NCI-H1092 (cell line): ENCODE data around the gene MOSPD3.

Experiments used
- DNase-seq: peaks from one replicate; lab custom pipeline; 2025; lab: John Stamatoyannopoulos, UW

MOSPD3 gene

DNA sequence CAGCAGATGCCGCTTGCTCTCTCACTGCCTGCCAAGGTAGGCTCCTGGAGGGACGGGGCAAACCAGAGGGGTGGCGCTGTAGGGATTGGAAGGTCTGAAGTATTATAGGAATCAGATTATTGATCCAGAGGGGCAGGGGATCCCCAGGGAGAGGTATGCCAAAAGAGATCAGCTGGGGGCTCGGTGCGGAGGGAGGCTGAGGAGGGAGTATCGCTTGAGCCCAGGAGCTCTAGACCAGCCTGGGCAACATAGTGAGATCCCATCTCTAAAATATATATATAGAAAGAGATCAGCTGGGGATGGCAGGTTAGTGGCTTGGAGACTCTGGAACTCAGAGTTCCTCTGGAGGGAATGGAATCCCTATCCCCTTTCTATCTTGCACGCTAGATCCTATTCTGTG is 17.2 kb upstream of the MOSPD3 start:
- no peak for DNase-seq

DNA sequence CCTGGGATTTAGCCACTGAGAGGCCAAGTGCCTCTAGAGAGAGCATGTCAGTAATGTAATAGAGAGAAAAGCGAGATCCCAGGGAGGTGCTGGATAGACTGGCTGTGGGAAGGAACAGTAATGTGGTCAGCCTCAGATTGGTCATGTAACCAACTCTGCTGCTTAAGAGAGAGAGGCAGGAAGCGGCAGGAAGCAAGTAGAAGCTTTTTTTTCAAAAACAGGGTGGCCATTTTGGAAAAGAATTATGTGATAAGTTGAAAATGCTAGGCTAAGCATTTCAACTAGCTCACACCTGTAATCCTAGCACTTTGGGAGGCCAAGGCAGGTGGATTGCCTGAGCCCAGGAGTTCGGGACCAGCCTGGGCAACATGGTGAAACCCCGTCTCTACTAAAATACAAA is 13.9 kb upstream of the MOSPD3 start:
- DNase-seq: no peak

DNA sequence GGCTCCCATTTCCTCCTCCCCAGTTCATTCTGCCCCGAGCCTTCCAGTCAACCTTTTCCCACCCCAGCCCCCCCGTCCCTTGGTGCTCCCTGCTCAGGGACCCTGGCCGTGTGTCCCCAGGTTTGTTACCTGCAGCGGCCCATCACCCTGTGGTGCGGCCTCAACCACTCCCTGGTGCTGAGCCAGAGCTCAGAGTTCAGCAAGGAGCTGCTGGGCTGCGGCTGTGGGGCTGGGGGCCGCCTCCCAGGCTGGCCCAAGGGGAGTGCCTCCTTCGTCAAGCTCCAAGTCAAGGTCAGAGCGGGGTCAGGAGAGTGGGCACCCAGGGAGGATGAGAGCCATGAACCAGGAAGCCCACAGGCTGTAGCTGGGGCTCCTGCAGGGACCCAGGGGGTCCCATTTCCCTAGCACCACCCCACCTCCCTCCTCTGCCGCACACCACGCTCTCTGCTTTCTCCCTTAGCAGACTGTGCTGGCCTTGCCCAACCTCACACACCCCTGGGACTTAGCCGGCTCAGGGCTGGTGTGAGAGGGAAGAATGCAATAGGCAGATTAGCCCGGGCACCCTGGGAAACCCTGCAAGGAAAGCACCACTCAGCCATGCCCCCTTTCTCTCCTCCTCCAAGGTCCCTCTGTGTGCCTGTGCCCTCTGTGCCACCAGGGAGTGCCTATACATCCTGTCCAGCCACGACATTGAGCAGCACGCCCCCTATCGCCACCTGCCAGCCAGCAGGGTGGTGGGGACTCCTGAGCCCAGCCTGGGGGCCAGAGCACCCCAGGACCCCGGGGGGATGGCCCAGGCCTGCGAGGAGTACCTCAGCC is 12.2 kb upstream of the MOSPD3 start:
- no peak for DNase-seq

DNA sequence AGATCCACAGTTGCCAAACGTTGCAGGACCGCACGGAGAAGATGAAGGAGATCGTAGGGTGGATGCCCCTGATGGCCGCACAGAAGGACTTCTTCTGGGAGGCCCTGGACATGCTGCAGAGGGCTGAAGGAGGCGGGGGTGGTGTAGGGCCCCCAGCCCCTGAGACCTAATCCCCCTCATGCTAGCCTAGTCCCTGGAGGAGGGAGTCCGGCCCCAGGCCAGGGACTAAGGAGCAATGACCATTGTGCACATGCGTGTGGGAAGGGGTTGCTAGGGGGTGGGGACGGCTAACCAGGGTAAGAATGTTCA is 11.7 kb upstream of the MOSPD3 start:
- no peak for DNase-seq

DNA sequence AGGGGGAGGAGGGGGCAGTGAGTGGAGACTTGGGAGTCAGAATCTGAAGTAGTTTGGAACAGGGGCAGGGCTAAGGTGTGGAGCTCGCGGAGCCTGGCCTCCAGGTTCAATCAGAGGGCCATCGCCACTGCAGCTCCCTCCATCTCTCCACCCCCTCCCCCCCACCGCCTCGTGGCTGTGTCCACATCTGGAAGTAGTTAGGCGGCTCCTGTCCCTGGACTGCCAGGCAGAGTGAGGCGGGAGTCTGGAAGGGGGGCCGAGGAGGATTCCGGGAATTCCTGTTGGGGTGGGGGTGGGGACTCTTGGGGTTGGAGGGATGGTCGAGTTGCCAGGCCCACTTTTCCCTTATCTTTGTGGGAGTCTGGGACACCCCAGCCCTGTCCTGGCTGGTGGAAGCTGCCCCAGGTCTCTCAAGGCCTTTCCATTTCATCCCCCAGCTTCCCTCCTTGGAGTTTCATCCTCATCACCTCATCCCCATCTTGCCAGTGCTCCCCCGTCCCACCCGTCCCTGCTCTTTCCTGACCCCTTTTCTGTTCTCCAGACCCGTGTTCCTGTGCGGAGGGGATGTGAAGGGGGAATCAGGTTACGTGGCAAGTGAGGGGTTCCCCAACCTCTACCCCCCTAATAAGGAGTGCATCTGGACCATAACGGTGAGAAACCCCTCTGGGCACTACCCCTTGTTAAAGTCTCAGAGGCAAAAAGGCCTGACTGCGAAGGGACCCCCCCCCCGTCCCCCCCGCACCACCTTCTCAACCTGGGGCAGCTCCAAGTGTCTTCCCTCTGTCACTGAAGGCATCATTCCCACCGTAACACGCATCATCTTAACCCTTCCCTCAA is 9.2 kb upstream of the MOSPD3 start:
- no peak for DNase-seq

DNA sequence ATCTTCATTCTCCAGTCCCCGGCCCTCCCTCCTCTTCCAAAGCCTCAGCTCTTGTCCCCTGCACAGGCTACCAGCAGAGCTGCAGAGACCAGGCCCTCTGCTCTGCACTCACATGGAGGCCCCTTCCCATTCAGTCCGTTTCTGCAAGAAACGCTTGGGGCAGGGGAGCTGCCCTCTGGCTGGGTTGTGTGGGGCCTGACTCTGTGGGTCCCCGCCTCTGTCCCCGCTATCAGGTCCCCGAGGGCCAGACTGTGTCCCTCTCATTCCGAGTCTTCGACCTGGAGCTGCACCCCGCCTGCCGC is 8.7 kb upstream of the MOSPD3 start:
- DNase-seq: no peak

DNA sequence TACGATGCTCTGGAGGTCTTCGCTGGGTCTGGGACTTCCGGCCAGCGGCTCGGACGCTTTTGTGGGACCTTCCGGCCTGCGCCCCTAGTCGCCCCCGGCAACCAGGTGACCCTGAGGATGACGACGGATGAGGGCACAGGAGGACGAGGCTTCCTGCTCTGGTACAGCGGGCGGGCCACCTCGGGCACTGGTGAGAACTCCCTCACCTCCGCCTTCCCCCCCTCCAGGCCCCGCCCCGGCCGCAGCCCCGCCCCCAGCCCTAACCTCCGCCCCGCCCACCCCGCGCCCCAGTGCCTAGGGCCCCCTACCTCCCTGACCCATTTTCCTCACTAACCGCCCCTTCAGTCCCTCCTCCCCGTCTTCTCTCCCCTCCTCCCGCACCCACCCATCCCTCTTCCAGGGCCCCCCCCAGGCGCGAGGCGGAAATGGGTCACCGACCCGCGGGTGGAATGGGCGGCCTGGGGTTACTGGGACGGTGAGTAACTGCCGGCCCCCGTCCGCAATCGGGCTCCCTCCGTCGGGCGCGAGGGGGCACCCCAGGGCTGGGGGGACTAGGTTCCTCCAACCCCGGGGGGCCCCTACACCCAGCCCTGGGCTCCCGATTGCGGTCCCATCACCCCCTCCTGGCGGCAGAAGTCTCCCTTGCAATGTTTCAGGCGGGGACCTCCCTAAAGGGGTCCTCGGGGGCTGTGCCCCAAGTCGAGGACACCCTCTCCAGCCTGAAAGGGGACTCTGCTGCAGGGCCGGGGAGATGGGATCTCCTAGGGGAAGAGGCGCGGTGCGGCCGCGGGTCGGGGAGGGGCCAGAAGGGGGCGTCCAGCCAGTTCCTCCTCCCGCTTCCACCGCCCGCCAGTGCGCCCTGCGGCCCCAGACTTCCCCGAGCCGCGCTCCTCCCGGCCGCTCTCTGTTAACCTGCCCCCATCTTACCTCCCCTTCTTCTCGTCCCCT is 8.0 kb upstream of the MOSPD3 start:
- DNase-seq: peak; percentile 33

DNA sequence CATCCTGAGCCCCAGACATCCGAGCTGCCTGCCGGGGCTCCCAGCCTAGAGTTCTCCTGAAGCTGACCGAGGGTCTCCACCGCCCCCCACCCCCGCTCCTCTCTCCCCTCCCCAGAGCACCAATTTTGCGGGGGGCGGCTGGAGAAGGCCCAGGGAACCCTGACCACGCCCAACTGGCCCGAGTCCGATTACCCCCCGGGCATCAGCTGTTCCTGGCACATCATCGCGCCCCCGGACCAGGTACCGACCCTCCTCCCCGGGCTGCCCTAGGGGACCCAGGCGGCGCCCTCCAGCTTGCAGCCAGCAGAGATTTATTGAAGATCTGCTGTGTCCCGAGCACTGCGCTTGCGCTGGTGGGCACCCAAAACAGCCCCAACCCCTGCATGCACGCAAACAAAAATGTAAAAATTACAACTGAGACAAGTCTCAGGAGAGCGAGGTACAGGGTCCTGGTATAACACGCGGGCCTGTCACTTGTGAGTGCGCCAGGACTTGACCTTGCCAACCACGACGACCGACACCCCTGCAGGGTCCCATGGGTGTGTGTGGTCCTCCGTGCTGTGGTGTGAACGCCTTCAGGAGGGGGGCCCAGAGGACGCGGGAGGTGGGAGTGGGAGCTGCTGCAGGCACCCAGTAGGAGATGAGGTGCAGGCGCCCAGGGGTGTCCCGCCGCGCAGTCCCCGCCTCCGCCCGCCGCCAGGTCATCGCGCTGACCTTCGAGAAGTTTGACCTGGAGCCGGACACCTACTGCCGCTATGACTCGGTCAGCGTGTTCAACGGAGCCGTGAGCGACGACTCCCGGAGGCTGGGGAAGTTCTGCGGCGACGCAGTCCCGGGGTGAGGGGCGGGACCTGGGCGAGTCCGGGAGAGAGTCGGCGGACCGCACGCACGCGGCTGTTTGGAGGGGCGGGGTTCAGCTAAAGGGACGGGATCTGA is 7.1 kb upstream of the MOSPD3 start:
- DNase-seq: no peak

DNA sequence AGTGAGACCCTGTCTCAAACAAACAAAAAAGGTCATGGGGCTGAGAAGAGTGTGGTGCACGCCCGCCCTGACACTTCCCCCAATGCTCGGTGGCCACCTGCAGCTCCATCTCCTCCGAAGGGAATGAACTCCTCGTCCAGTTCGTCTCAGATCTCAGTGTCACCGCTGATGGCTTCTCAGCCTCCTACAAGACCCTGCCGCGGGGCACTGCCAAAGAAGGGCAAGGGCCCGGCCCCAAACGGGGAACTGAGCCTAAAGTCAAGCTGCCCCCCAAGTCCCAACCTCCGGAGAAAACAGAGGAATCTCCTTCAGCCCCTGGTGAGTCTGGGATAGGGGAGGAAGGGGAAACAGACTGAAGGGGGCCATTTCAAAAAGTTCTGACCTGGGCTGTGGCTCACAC is 6.0 kb upstream of the MOSPD3 start:
- DNase-seq: no peak

DNA sequence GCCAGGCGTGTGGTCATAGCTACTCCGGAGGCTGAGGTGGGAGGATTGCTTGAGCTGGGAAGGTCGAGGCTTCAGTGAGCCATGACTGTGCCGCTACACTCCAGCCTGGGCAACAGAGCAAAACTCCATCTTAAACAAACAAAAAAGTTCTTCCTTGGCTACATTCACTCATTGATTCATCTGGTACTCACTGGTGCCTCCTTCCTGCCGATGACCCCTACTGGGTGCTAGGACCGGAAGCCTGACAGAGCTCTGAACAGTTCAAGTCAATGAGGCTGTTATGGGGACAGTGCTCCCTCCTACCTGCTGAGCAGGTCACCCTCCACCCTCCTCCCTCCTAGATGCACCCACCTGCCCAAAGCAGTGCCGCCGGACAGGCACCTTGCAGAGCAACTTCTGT is 5.2 kb upstream of the MOSPD3 start:
- DNase-seq: no peak

DNA sequence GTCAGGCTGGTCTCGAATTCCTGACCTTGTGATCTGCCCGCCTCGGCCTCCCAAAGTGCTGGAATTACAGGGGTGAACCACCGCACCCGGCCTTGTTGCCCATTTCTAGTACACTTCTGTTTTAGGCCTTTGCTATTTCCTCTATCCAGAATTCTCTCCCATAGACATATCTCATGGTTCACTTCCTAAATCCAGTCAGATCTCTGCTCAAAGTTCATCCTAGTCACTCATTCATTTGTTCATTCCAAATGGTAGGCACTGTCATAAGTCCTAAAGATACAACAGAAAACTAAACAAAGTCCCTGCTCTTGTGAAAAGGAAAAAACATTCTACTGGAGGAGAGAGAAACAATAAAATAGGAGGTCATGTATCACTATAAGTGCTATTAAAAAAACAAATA is 2.4 kb upstream of the MOSPD3 start:
- DNase-seq: no peak

DNA sequence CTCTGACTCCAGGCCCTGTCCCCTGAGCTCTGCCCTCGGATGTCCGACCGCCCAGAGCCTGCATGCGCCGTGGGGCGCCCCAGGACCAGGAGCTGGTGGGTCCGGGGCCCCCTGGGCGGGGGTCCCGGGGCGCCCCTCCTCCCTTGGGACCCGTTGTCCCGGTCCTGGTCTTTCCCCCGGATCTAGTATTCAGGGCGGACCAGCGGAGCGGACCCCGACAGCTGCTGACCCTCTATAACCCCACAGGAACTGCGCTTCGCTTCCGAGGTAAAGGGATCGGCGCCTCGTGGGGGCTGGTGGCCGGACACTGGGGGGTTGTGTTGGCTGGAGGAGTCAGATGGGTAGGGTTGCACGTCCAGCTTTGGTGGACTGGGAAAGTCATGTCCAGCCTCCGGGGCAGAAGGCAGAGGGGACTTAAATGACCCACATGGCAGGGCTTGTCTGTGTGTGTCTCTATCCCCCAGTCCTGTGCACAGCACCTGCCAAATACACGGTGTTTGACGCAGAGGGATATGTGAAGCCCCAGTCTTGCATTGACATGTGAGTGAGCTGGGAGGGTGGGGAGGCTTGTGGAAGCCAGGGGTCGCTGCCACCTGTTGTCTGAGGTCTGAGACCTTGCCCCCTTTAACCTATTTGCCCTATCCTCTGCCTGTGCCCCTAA is 520 bp downstream of the MOSPD3 start:
- DNase-seq: no peak

DNA sequence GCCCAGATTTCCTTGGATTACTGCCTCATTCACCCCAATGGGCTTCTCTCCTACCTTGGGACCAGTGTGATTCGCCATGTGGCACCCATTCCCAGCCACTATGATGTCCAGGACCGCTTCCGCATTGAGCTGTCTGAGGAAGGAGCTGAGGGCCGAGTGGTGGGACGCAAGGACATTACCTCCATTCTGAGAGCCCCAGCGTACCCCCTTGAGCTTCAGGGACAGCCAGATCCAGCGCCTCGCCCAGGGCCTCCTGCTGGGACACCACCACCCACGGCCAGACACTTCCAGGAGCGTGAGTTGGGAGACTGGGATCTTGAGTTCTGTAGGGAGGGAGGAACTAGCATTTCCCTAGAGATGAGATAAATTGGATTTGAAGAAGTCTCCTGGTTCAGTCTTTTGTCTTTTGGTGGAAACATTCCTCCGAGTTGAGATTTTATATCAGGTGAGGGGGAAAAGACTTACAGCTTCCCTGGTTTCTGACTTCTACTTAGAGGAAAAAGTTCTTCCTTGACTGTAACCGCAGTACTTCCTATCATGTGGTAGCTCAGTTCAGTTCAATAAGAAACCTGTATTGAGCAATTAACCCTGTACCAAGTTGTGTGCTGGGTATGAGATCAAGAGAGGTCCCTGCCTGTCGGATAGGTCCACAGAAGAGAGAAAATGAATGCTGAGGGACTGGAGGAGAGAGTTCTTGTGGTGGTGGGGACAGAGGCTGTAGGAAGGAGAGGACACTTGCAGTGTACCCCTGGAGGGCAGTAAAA is 1.3 kb downstream of the MOSPD3 start:
- DNase-seq: no peak

DNA sequence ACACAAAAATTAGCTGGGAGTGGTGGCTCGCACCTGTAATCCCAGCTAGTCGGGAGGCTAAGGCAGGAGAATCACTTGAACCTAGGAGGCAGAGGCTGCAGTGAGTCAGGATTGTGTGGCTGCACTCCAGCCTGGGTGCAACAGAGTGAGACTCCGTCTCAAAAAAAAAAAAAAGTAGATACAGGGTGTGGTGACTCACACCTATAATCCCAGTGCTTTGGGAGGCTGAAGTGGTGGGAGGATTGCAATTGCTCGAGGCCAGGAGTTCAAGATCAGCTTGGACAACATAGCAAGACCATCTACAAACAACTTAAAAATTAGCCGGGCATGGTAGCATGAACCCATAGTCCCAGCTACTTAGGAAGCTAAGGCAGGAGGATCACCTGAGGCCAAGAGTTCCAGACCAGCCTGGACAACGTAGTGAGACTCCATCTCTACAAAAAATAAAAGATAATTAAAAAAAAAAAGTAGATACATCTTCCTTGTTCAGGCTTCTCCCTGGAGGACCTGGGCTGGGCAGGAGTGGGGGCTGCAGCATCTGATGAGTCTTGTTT is 2.0 kb downstream of the MOSPD3 start:
- DNase-seq: no peak

DNA sequence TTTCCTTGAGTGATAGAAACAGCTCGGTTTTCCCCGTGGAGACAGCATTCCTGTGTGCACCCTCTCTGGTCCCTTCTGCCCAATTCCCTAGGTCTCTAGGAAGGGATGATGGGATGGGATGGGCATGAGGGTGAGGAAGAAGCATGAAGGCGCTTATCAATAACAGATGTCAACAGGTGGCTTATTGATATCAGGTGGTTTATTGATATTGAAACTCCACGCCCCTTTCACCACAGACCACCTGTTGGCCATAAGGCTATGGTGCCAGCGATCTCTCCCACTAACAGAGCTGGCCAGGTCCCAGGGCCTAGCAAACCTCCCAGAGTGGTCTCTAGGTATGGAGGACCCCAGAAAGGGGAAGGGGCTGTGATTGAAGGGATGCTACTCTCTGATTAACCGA is 7.9 kb downstream of the MOSPD3 start:
- DNase-seq: no peak

DNA sequence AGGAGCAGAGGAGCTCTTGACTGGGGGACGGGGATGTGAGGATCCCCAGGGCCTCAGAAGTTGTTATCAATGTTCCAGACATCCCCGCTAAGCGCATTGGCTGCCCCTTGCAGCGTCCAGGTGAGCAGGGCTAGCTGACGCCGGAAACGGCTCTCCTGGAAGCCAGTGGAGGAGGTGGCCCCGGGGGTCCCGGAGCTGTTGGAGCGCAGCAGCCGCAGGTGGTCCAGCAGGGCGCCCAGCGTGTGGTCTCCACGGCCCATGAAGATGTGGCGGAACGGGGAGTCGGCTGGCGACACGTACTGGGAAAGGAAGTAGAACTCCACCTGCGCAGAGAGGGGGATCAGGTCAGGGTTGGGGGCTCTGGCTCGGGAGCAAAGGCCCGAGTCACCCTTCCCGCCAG is 8.5 kb downstream of the MOSPD3 start:
- DNase-seq: no peak

DNA sequence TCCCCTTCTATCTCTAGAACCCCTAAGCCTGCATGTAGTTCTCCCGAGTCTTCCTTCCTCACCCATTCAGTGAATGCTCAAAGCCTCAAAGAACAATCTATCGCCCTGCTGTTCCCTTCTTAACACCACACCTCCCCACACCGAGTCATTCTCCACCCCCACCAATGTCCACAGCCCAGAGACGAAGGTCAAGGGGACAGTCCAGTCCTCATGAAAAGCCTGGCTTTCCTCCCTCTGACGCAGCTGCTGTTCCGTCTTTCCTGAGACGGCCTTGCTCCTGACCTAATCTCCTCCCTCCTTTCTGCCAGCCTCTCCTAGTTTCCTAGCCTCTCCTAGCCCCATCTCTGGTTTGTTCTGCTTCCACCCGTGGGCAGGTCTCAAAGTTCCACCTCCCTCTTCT is 9.2 kb downstream of the MOSPD3 start:
- DNase-seq: no peak

DNA sequence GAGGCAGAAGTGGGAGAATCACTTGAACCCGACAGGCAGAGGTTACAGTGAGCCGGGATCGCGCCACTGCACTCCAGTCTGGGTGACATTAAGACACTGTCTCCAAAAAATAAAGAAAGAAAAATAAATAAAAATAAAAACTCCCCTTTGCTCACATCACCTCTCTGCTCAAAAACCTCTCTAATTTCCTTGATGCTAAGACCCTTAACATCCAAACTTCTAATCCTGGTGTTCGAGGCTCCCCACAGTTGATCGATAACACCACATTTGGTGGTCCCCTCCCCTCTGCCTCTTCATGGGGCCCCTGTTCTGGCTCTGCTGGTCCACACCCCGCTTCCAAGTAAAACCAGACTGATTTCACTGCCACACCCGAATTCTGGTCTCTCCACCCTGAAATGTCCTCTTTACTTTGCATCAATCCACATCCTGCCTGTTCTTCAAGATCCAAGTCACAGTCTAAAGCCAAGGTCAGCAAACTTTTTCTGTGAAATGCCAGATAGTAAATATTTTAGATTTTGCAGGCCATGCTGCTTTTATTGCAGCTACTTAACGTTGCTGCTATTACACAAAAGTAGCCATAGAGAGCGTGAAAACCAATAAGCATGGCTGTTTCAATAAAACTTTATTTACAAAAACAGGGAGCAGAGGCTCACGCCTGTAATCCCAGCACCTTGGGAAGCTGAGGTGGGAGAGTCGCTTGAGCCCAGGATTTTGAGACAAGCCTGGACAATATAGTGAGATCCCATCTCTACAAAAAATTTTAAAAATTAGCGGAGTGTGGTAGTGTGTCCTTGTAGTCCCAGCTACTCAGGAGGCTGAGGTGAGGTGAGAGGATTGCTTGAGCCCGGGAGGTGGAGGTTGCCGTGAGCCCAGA is 11.8 kb downstream of the MOSPD3 start:
- no peak for DNase-seq

DNA sequence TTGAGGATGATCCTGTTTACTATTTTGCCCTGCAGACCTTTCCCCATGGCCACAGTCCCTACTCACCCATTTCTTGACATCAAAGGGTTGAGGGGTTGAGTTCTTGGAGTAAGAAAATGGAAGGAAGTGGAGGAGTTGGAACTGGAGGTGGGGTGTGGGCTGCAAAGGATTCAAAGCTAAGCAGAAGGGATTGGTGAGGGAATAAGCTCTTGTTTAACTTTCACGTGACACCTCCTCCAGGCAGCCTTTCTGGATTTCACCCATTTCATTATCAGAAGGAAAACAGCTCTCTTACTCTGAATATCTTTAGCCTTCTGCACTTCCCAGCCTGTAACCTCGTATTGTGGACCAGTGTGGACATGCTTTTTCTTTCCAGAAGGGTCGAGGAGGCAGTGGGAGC is 13.7 kb downstream of the MOSPD3 start:
- no peak for DNase-seq
